HG03025 (cell line): Measurements from ENCODE around the gene ANKAR.
"Not testable (repeated sequence)": the region's sequence is repeated elsewhere in the genome, so short reads cannot be mapped to it uniquely, and the experiment has no call there.

Experiments
- ATAC-seq: cut with Tn5 transposase; IDR thresholded peaks from one replicate; pipeline ENCODE4 v1.9.1; 2021; ENCODE audit warnings: mild to moderate bottlenecking, moderate library complexity; ENCODE audit not compliant: unreplicated experiment, low FRiP score

The ANKAR gene

DNA sequence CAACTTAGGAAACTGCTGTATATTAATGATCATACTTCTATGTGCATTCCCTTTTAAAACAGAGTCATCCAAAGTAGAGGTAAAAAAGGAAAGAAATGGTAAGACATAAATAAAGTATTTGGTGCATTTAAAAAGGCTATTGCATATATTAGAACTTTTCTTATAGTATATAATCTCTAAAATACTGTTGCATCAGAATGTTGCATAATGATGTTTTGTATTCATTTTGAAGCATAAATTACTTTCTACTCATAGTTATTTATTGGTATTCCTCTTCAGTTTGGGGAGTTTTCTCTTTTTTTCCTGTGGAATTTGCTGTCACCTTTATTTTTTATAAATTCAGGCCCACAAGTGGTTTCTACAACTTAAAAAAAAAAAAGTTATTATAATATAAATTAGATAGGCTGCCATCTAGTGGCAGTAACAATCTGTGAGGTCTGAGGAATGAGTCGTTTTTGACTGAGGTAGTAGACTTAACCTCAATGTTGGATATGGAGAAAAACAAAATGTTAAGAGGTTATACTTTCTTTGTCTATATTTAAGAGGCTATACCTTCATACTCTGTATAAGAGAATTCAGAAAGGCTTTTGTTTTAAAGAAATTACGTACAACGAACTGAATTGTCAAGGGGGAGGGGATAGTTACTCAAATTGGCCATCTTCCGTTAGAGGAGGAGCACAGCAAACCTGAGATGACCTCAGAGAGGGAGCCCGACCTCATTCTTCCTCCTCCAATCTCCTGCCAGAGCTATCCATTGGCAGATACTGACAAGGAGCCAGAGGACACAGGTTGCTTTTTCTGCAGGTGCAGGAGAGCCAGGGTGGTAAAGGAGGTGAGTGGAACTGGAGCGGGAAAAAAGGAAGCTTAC, 23.8 kb downstream of the ANKAR start:
- no peak for ATAC-seq

DNA sequence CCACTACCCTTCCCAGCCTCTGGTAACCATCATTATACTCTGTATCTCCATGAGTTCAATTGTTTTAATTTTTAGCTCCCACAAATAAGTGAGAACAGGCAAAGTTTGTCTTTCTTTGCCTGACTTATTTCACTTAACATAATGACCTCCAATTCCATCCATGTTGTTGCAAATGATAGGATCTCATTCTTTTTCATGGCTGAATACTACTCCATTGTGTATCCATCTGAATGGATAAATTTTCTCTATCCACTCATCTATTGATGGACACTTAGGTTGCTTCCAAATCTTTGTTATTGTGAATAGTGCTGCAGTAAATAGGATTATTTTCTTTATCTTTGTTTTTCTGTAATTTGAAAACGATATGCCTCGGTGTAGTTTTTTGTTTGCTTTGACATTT, 26.2 kb downstream of the ANKAR start:
- ATAC-seq, result no peak

DNA sequence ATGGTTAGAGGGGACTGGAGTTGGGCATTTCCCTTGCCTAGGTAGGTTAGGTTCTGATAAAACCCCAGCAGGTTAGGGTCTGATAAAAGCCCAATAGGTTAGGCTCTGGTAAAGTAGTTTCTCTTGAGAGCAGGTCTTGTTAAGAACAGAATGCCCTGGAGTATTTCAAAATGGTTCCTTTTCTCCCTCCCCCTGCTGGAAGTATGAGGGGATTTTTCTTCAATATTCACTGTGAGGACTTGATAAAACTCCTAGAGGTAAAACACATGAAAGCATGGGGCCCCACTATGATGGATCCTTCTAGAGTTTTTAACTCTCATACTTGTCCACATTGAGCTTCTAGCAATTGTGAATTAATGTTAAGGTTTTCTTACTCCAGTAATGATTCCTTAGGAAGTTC, 27.6 kb downstream of the ANKAR start:
- ATAC-seq, result no peak

DNA sequence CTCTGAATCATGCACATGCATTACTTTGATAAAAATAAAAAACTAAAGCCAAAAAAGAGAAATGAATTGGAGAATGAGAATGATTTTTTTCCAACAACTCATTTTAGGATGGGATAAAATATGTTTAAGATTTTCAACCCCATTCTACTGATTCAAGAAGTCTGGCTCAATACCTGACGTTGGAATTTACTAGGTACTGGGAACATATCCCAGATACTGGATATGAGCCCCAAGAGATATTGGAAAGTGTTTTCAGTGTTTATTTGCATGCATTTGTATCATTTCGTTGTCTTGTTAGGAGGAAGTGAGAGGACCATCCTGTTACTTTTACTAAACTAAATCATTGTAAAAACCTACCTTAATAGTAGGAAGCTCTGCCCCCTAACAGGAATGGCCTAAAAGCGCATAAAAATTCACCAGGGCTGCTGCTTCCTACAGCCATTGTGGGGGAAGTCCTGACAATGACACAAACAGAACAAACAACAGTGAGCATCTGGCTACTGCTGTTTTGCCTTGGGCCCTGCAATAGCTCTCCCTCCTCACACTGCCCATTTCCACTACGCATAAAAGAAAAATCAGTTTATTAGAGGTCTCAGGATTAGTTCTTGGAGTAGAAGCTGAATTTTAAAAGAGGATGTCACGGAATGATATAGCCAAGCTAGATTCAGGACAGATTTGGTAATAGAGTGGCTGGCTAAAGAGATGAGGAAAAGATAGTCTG, 35.2 kb downstream of the ANKAR start:
- no peak for ATAC-seq

DNA sequence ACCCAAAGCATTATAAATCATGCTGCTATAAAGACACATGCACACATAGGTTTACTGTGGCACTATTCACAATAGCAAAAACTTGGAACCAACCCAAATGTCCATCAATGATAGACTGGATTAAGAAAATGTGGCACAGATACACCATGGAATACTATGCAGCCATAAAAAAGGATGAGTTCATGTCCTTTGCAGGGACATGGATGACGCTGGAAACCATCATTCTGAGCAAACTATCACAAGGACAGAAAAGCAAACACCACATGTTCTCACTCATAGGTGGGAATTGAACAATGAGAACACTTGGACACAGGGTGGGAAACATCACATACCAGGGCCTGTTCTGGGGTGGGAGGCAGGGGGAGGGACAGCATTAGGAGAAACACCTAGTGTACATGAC, 43.1 kb downstream of the ANKAR start:
- not testable (repeated sequence) for ATAC-seq

DNA sequence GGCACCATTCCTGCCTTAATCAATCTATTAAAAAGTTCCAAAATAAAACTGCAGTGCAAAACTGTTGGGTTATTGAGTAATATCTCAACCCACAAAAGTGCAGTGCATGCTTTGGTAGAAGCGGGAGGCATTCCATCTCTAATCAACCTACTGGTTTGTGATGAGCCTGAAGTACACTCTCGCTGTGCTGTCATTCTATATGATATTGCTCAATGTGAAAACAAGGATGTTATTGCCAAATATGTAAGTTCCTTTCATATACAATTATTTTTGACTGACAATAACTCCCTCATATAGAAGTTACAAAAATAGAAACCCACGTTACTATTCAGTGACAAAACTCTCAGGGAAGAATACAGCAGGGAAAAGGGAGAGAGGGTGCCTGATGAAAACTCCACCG, 45.1 kb downstream of the ANKAR start:
- no peak for ATAC-seq

DNA sequence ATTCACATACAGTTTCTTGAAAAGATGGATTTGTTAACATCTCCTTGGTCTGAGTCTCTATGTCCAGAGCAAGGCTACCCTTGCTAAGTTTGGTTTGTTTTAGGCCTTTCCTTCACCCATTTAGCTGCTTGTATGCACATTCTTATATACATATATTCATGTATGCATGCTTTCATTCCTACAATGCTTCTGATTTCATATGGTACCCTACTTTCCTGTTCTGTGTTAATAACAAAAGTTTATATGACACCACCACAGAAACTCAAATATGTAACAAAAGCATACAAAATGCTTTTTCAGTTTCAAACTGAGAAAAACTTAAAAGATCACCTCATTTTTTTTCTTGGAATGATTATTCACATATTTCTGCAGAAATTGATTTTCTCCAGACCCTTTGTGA, 48.7 kb downstream of the ANKAR start:
- ATAC-seq, result no peak
